Epidermal melanocyte (primary cell): ENCODE data around the gene HEG1.

ENCODE experiments used
- DNase-seq: peaks from one replicate; pipeline ENCODE4 v3.0.0; 2011; ENCODE audit warnings: low spot score; ENCODE audit not compliant: insufficient read length

The HEG1 gene

GRCh38 chr3:125017406-125017805 lies 38.4 kb downstream of the HEG1 start:
- no peak for DNase-seq

- no peak for DNase-seq
Measured at GRCh38 chr3:125014570-125015179, 41.1 kb downstream of the HEG1 start.

GRCh38 chr3:125013095-125013494 lies 42.7 kb downstream of the HEG1 start:
- no peak for DNase-seq

- DNase-seq, result no peak
Measured at GRCh38 chr3:125011941-125012340, 43.9 kb downstream of the HEG1 start.

- DNase-seq, result no peak
Measured at GRCh38 chr3:125010393-125010792, 45.4 kb downstream of the HEG1 start.

- DNase-seq, result no peak
Measured at GRCh38 chr3:125008766-125009165, 47.0 kb downstream of the HEG1 start.

GRCh38 chr3:125006291-125006731 lies 49.5 kb downstream of the HEG1 start:
- no peak for DNase-seq

- no peak for DNase-seq
Measured at GRCh38 chr3:125005676-125006075, 50.1 kb downstream of the HEG1 start.

GRCh38 chr3:125005222-125005621 lies 50.6 kb downstream of the HEG1 start:
- DNase-seq, result no peak

GRCh38 chr3:125003859-125004595 lies 51.8 kb downstream of the HEG1 start:
- no peak for DNase-seq

GRCh38 chr3:125003369-125003853 lies 52.4 kb downstream of the HEG1 start:
- no peak for DNase-seq

- DNase-seq, result no peak
Measured at GRCh38 chr3:125002414-125003368, 53.1 kb downstream of the HEG1 start.

- no peak for DNase-seq
Measured at GRCh38 chr3:125001557-125002413, 54.0 kb downstream of the HEG1 start.

- DNase-seq, result no peak
Measured at GRCh38 chr3:125000661-125001060, 55.1 kb downstream of the HEG1 start.

- no peak for DNase-seq
Measured at GRCh38 chr3:124999897-125000435, 55.8 kb downstream of the HEG1 start.

GRCh38 chr3:124999317-124999716 lies 56.5 kb downstream of the HEG1 start:
- no peak for DNase-seq

GRCh38 chr3:124998247-124998630 lies 57.6 kb downstream of the HEG1 start:
- no peak for DNase-seq

GRCh38 chr3:124997303-124998246 lies 58.2 kb downstream of the HEG1 start:
- DNase-seq, result no peak

- peak; percentile 57 for DNase-seq
Measured at GRCh38 chr3:124995460-124995994, 60.3 kb downstream of the HEG1 start.
